HG03108 (cell line): ENCODE measurements around the gene CHCHD3.

Experiments used
- ATAC-seq: cut with Tn5 transposase; IDR thresholded peaks from one replicate; pipeline ENCODE4 v1.9.1; 2021; ENCODE audit warnings: moderate library complexity; ENCODE audit not compliant: unreplicated experiment

CHCHD3 gene

GRCh38 chr7:133081599-133082389 is at the start of gene CHCHD3:
TSS of gene CHCHD3 (minus strand) at chr7:133082090. CDS start at chr7:133081937, 153 bp downstream.
- ATAC-seq, result peak; percentile 99

GRCh38 chr7:133130166-133130565 is 48.3 kb upstream of the CHCHD3 start:
- ATAC-seq, result no peak

GRCh38 chr7:133126422-133126821 is 44.5 kb upstream of the CHCHD3 start:
- no peak for ATAC-seq

GRCh38 chr7:133124974-133125373 is 43.1 kb upstream of the CHCHD3 start:
- no peak for ATAC-seq

- no peak for ATAC-seq
These were observed 39.4 kb upstream of the CHCHD3 start for GRCh38 chr7:133121175-133121844.

- no peak for ATAC-seq
These were observed 37.2 kb upstream of the CHCHD3 start for GRCh38 chr7:133119067-133119466.

- no peak for ATAC-seq
These were observed 36.4 kb upstream of the CHCHD3 start for GRCh38 chr7:133118261-133118660.

GRCh38 chr7:133117452-133117851 is 35.6 kb upstream of the CHCHD3 start:
- no peak for ATAC-seq

GRCh38 chr7:133115596-133115995 is 33.7 kb upstream of the CHCHD3 start:
- ATAC-seq, result no peak

GRCh38 chr7:133114519-133114918 is 32.6 kb upstream of the CHCHD3 start:
- ATAC-seq, result no peak

- ATAC-seq, result no peak
These were observed 31.1 kb upstream of the CHCHD3 start for GRCh38 chr7:133112976-133113375.

- ATAC-seq, result no peak
These were observed 30.4 kb upstream of the CHCHD3 start for GRCh38 chr7:133112335-133112734.

GRCh38 chr7:133110312-133110711 is 28.4 kb upstream of the CHCHD3 start:
- no peak for ATAC-seq

- ATAC-seq, result no peak
These were observed 27.9 kb upstream of the CHCHD3 start for GRCh38 chr7:133109816-133110215.

- ATAC-seq, result no peak
These were observed 26.1 kb upstream of the CHCHD3 start for GRCh38 chr7:133108023-133108422.

- ATAC-seq, result no peak
These were observed 20.6 kb upstream of the CHCHD3 start for GRCh38 chr7:133102276-133103060.

- no peak for ATAC-seq
These were observed 17.9 kb upstream of the CHCHD3 start for GRCh38 chr7:133099633-133100286.

- no peak for ATAC-seq
These were observed 13.3 kb upstream of the CHCHD3 start for GRCh38 chr7:133095119-133095671.

GRCh38 chr7:133091943-133092464 is 10.1 kb upstream of the CHCHD3 start:
- ATAC-seq, result no peak

GRCh38 chr7:133082390-133082766 is 488 bp upstream of the CHCHD3 start:
- no peak for ATAC-seq
